ENCODE data around the gene SCYGR7.
"Not testable (repeated sequence)": the region's sequence is repeated elsewhere in the genome, so short reads cannot be mapped to it uniquely, and the experiment has no call there.

Gene SCYGR7

DNA sequence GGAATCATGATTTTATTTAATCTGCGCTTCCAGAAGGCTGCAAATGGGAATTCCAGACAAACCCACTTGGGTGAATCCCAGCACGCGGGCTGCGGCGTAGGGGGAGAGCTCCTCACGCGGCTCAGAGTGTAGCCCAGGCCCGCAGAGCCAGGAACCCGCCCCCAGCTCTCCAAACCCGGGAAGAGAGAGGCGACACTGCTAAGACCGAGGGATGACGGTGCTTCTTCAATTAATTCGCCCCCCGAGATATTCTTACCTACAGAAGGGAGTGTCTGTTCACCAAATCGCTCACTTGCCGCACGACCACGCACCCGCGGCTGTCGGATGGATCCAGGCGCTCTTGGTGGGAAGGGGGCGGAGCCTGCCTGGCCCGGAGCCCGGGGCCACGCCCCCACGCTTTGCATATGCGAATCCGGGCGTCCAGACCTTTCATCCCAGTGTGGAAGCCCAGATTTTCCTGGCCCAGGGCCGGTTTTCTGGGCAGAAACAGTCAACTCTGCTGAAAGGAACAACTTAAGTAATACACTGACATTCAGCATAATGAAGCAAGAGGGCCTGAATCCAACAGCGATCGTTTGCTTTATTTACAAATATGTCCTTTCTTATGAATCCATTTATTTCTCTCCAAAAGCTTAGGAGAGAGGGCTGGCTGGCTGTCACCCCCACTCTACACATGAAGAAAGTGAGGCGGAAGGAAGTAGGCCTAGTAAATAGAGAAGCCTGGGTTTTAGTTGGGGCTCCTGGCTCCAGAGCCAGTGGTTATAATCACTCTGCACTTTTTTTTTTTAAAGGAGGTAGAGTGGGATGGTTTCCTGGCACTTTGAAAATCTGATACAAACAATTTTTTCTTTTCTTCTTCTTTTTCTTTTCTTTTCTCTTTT, 10.2 kb upstream of the SCYGR7 start, which contains the start of gene SLC19A3:
TSS of gene SLC19A3 (minus strand) at position 342 of the 881 bp plus-strand sequence. CDS start 15,710 bp downstream, outside the sequence.
- H3K36me3 ChIP-seq (ENCODE audit: control insufficient read depth in 1 of 2, insufficient read depth in 2 of 2, low read length in 2 of 2): no peaks in the 10 kb centered on the region
- H3K9me3 ChIP-seq (ENCODE audit: control insufficient read depth in 1 of 2, low read length in 2 of 2): no peaks in the 10 kb centered on the region
- H3K27ac ChIP-seq (ENCODE audit: low read length): peak within 1 kb of the TSS; percentile 35
- H3K4me3 ChIP-seq (ENCODE audit: low read depth in 1 of 2, low read length in 2 of 2): peak within 1 kb of the TSS; percentile 55 to 70
- H3K27me3 ChIP-seq (ENCODE audit: low read depth, low read length): no peaks in the 10 kb centered on the region
- H3K4me1 ChIP-seq (ENCODE audit: control insufficient read depth in 1 of 2, insufficient read depth in 2 of 2, low read length in 2 of 2): peaks cover 0 to 4% of the 10 kb centered on the region in 2 donors

DNA sequence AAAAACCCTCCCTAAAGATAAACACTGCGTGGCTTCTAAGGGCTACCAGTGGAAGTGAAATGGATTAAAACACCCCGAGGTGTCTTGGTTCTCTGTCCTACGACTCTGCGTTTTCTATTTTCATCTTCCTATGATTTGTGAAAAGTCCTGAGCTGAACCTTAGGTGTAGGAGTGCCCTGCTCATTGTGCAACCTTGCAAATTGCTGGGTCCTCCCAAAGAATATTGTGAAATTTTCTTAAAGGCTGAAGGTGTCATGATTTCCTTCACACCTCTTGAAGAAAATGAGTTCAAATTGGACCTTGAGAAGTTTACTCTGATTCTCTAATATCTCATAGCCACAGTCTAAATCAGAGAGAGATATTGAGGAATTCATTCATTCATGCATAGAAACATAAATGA, 8.5 kb upstream of the SCYGR7 start:
- Histone ChIP-seq H3K36me3 (ENCODE audit: control insufficient read depth in 1 of 2, insufficient read depth in 2 of 2, low read length in 2 of 2) (no peaks in the 10 kb centered on the region), H3K27me3 (ENCODE audit: low read depth, low read length) (no peaks in the 10 kb centered on the region), H3K27ac (ENCODE audit: low read length) (no peak overlapping the region), H3K4me3 (ENCODE audit: low read depth in 1 of 2, low read length in 2 of 2) (no peak overlapping the region), H3K9me3 (ENCODE audit: control insufficient read depth in 1 of 2, low read length in 2 of 2) (no peaks in the 10 kb centered on the region), H3K4me1 (ENCODE audit: control insufficient read depth in 1 of 2, insufficient read depth in 2 of 2, low read length in 2 of 2) (peaks cover 0 to 4% of the 10 kb centered on the region in 2 donors)

DNA sequence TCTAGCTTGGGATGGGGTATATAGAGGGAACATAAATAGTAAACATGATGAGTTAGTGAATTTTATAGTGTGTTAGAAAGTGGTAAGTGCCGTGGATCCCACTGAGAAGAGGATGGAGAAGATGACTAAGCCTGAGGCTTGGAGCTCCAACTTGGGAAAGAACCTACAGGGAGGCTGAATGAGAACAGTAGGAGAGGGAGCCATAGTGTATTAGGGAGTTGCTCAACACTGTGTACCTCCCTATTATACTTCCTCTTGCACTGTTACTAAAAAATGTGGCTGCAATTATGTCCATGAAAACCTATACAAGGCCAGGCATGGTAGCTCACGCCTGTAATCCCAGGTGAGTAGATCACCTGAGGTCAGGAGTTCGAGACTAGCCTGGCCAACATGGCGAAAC, 7.5 kb upstream of the SCYGR7 start:
- Histone ChIP-seq H3K27ac (ENCODE audit: low read length) (no peak overlapping the region), H3K27me3 (ENCODE audit: low read depth, low read length) (no peaks in the 10 kb centered on the region), H3K4me1 (ENCODE audit: control insufficient read depth in 1 of 2, insufficient read depth in 2 of 2, low read length in 2 of 2) (peaks cover 0 to 4% of the 10 kb centered on the region in 2 donors), H3K36me3 (ENCODE audit: control insufficient read depth in 1 of 2, insufficient read depth in 2 of 2, low read length in 2 of 2) (no peaks in the 10 kb centered on the region), H3K9me3 (ENCODE audit: control insufficient read depth in 1 of 2, low read length in 2 of 2) (no peaks in the 10 kb centered on the region), H3K4me3 (ENCODE audit: low read depth in 1 of 2, low read length in 2 of 2) (no peak overlapping the region)

DNA sequence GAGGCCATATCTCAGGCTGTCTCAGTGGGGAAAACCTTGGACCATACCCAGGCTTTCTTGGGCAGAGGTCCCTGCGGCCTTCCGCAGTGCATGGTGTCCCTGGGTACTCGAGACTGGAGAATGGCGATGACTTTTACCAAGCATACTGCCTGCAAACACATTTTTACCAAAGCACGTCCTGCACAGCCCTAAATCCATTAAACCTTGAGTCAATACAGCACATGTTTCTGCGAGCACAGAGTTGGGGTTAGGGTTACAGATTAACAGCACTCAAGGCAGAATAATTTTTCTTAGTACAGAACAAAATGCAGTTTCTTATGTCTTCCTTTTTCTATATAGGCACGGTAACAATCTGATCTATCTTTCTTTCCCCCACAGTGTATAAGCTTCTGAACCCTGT, 5.3 kb upstream of the SCYGR7 start:
- not testable (repeated sequence) for H3K4me1 ChIP-seq (ENCODE audit: control insufficient read depth in 1 of 2, insufficient read depth in 2 of 2, low read length in 2 of 2); H3K4me3 ChIP-seq (ENCODE audit: low read depth in 1 of 2, low read length in 2 of 2); H3K36me3 ChIP-seq (ENCODE audit: control insufficient read depth in 1 of 2, insufficient read depth in 2 of 2, low read length in 2 of 2); H3K27ac ChIP-seq (ENCODE audit: low read length); H3K9me3 ChIP-seq (ENCODE audit: control insufficient read depth in 1 of 2, low read length in 2 of 2); H3K27me3 ChIP-seq (ENCODE audit: low read depth, low read length)

DNA sequence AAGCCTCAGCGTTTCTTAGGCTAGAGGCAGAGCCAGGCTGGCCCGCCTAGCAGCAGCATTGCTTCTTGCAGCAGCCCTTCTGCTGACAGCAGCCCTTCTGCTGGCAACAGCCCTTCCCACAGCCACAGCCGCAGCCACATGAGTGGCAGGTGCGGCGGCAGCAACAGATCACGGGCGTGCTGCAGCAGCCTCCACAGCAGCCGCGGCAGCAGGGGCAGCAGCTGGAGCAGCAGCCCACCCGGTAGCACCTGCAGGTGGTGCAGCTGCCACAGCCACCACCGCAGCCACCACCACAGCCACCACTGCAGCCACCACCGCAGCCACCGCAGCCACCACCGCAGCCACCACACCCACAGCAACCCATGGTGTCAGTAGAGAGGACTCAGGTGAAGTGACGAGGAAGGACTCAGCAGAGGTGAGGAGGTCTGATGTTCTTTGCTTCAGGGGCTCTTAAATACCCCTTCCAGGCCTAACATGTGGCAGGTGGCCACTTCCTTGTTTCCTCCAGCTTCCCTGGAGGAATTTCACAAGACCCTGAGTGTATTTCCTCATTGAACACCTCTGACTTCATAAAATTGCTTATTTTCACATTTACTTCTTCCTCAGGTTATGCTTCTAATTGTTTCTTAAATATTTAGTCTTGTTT, 3.6 kb upstream of the SCYGR7 start, which contains the start of gene SCYGR6:
TSS of gene SCYGR6 (minus strand) at position 364 of the 646 bp plus-strand sequence. CDS start at position 364, 0 bp downstream.
- no peaks in the 10 kb centered on the region for H3K27me3 ChIP-seq (ENCODE audit: low read depth, low read length)
- no peaks in the 10 kb centered on the region for H3K9me3 ChIP-seq (ENCODE audit: control insufficient read depth in 1 of 2, low read length in 2 of 2)
- no peaks in the 10 kb centered on the region for H3K36me3 ChIP-seq (ENCODE audit: control insufficient read depth in 1 of 2, insufficient read depth in 2 of 2, low read length in 2 of 2)
- no peak within 1 kb of the TSS for H3K4me3 ChIP-seq (ENCODE audit: low read depth in 1 of 2, low read length in 2 of 2)
- H3K27ac ChIP-seq (ENCODE audit: low read length): no peak within 1 kb of the TSS
- H3K4me1 ChIP-seq (ENCODE audit: control insufficient read depth in 1 of 2, insufficient read depth in 2 of 2, low read length in 2 of 2): no peaks in the 10 kb centered on the region

DNA sequence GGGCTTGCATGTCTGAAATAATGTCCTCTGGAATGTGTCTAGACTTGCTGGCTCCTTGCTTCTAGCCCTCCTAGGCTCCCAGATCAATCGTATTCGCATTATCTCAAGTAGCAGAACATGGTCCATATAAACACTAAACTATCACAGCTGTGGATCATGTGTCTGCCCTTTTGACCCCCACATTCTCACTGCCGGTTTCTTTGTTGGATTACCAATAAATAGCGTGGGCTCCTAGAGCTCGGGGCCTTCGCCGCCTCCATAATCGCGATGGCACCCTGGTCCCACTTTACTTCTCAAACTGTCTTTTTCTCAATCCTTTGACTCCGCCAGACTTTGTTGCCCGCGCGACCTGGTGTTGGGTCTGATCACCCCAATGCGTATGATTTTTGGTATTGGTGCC, 11.2 kb downstream of the SCYGR7 start:
- no peaks in the 10 kb centered on the region for H3K9me3 ChIP-seq (ENCODE audit: control insufficient read depth in 1 of 2, low read length in 2 of 2)
- H3K27ac ChIP-seq (ENCODE audit: low read length): no peak overlapping the region
- H3K27me3 ChIP-seq (ENCODE audit: low read depth, low read length): no peaks in the 10 kb centered on the region
- H3K4me3 ChIP-seq (ENCODE audit: low read depth in 1 of 2, low read length in 2 of 2): no peak overlapping the region
- no peaks in the 10 kb centered on the region for H3K4me1 ChIP-seq (ENCODE audit: control insufficient read depth in 1 of 2, insufficient read depth in 2 of 2, low read length in 2 of 2)
- no peaks in the 10 kb centered on the region for H3K36me3 ChIP-seq (ENCODE audit: control insufficient read depth in 1 of 2, insufficient read depth in 2 of 2, low read length in 2 of 2)

DNA sequence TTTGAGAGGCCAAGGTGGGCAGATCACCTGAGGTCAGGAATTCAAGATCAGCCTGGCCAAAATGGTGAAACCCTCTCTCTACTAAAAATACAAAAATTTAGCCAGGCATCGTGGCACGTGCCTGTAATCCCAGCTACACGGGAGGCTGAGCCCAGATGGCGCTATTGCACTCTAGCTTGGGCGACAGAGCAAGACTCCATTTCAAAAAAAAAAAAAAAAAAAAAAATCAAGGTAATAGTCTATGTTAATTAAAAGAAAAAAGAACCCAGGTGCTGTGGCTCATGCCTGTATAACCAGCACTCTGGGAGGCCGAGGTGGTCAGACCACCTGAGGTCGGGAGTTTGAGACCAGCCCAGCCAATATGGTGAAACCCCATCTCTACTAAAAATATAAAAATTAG, 12.6 kb downstream of the SCYGR7 start:
- not testable (repeated sequence) for H3K9me3 ChIP-seq (ENCODE audit: control insufficient read depth in 1 of 2, low read length in 2 of 2); H3K4me1 ChIP-seq (ENCODE audit: control insufficient read depth in 1 of 2, insufficient read depth in 2 of 2, low read length in 2 of 2); H3K27me3 ChIP-seq (ENCODE audit: low read depth, low read length); H3K36me3 ChIP-seq (ENCODE audit: control insufficient read depth in 1 of 2, insufficient read depth in 2 of 2, low read length in 2 of 2); H3K4me3 ChIP-seq (ENCODE audit: low read depth in 1 of 2, low read length in 2 of 2); H3K27ac ChIP-seq (ENCODE audit: low read length)

DNA sequence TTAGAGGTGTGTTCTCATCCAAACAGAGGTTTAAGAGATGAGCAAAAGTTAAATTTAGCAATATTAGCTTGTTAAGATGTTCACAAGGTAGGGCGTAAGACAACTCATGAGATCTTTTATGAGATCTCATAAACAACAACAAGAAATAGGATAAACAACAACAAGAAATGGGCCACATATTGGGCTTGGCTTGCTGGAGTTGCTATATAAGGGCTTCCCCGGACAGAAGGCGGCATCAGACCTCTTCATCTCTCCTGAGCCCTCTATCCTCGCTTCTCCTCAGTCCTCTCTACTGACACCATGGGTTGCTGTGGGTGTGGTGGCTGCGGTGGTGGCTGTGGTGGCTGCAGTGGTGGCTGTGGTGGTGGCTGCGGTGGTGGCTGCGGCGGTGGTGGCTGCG, 17.5 kb downstream of the SCYGR7 start, which contains the start of gene SCYGR8:
TSS of gene SCYGR8 (plus strand) at position 301 of the 400 bp plus-strand sequence. CDS start at position 301, 0 bp downstream.
- Histone ChIP-seq H3K4me3 (ENCODE audit: low read depth in 1 of 2, low read length in 2 of 2) (no peak within 1 kb of the TSS), H3K9me3 (ENCODE audit: control insufficient read depth in 1 of 2, low read length in 2 of 2) (no peaks in the 10 kb centered on the region), H3K36me3 (ENCODE audit: control insufficient read depth in 1 of 2, insufficient read depth in 2 of 2, low read length in 2 of 2) (no peaks in the 10 kb centered on the region), H3K27ac (ENCODE audit: low read length) (no peak within 1 kb of the TSS), H3K4me1 (ENCODE audit: control insufficient read depth in 1 of 2, insufficient read depth in 2 of 2, low read length in 2 of 2) (no peaks in the 10 kb centered on the region), H3K27me3 (ENCODE audit: low read depth, low read length) (no peaks in the 10 kb centered on the region)

DNA sequence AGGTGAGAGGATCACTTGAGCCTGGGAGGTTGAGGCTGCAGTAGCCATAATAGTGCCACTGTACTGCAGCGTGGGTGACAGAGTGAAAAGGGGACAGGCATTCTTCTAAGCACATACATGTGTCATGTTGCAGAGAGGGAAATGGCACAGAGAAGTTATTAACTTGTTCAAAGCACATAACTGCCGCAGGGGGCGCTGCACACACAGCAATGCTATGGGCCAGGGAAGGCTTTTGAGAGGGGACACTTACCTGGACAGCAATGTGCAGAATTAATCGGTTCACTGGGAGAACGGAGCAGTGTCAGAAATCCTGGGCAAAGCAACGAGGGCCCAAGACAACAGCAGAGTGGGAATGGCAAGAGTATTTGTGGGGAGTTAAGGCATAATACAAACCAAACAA, 19.9 kb downstream of the SCYGR7 start:
- no peaks in the 10 kb centered on the region for H3K4me1 ChIP-seq (ENCODE audit: control insufficient read depth in 1 of 2, insufficient read depth in 2 of 2, low read length in 2 of 2)
- no peaks in the 10 kb centered on the region for H3K27me3 ChIP-seq (ENCODE audit: low read depth, low read length)
- H3K36me3 ChIP-seq (ENCODE audit: control insufficient read depth in 1 of 2, insufficient read depth in 2 of 2, low read length in 2 of 2): no peaks in the 10 kb centered on the region
- H3K4me3 ChIP-seq (ENCODE audit: low read depth in 1 of 2, low read length in 2 of 2): no peak overlapping the region
- no peak overlapping the region for H3K27ac ChIP-seq (ENCODE audit: low read length)
- H3K9me3 ChIP-seq (ENCODE audit: control insufficient read depth in 1 of 2, low read length in 2 of 2): no peaks in the 10 kb centered on the region

DNA sequence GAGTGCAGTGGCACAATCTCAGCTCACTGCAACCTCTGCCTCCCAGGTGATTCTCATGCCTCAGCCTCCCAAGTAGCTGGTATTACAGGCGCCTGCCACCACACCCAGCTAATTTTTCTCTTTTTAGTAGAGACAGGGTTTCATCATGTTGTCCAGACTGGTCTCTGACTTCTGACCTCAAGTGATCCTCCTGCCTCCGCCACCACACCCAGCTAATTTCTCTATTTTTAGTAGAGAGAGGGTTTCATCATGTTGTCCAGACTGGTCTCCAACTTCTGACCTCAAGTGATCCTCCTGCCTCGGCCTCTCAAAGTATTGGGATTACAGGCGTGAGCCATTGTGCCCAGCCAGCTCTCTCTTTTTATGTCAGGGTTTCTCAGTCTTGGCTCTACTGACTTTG, 28.1 kb downstream of the SCYGR7 start:
- not testable (repeated sequence) for H3K4me1 ChIP-seq (ENCODE audit: control insufficient read depth in 1 of 2, insufficient read depth in 2 of 2, low read length in 2 of 2); H3K4me3 ChIP-seq (ENCODE audit: low read depth in 1 of 2, low read length in 2 of 2); H3K9me3 ChIP-seq (ENCODE audit: control insufficient read depth in 1 of 2, low read length in 2 of 2); H3K36me3 ChIP-seq (ENCODE audit: control insufficient read depth in 1 of 2, insufficient read depth in 2 of 2, low read length in 2 of 2); H3K27me3 ChIP-seq (ENCODE audit: low read depth, low read length); H3K27ac ChIP-seq (ENCODE audit: low read length)

DNA sequence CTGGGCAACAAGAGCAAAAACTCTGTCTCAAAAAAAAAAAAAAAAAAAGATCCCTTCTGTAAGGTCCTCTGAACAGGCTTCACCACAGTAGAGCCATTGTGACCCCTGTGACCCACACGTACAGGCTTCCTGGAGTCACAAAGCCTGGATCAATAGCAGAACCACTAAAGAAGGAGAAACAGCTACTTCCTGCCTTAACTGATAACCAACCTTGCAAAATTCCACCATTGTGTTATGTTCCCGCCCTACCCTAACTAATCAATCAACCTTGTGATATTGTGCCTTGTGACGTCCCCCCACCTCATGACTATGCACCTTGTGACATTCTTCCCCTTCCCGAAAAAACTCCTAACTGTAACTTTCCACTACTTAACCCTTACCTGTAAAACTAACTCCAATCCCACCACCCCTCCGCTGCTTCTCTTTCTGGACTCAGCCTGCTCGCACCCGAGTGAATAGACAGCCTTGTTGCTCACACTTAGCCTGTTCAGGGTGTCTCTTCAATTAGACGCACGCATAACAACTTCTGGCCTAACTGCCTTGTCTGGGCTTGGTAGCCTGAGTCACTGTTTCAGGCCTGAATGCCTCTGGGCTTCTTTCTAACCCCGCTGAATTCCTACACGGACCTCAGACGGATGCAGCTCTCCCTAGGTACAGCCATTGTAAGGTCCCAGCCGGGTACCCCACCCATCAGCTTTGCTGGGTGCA, 31.4 kb downstream of the SCYGR7 start:
- H3K9me3 ChIP-seq (ENCODE audit: control insufficient read depth in 1 of 2, low read length in 2 of 2): no peaks in the 10 kb centered on the region
- no peaks in the 10 kb centered on the region for H3K4me1 ChIP-seq (ENCODE audit: control insufficient read depth in 1 of 2, insufficient read depth in 2 of 2, low read length in 2 of 2)
- no peaks in the 10 kb centered on the region for H3K27me3 ChIP-seq (ENCODE audit: low read depth, low read length)
- H3K36me3 ChIP-seq (ENCODE audit: control insufficient read depth in 1 of 2, insufficient read depth in 2 of 2, low read length in 2 of 2): no peaks in the 10 kb centered on the region
- no peak overlapping the region for H3K4me3 ChIP-seq (ENCODE audit: low read depth in 1 of 2, low read length in 2 of 2)
- no peak overlapping the region for H3K27ac ChIP-seq (ENCODE audit: low read length)

Data from muscle layer of duodenum (tissue), 2 donors.